Measurements from ENCODE around the gene RNF213.
"Not testable (repeated sequence)": the region's sequence is repeated elsewhere in the genome, so short reads cannot be mapped to it uniquely, and the experiment has no call there.

The RNF213 gene

GRCh38 chr17:80303824-80304223 is 43.2 kb downstream of the RNF213 start:
- TF ChIP-seq CTCF (IDR thresholded peaks at IDR 0.05; ENCODE audit: low read depth, low read length), result no peak
- no peak overlapping the region for H3K4me3 ChIP-seq (ENCODE audit: low read depth, low read length)
- in situ Hi-C loops (cut with HindIII; ENCODE audit: low sequenced_read_pairs), result no loop called here
- no peak for DNase-seq (ENCODE audit: low read depth, low spot score)

GRCh38 chr17:80307994-80308691 is 47.5 kb downstream of the RNF213 start:
- no peak for DNase-seq (ENCODE audit: low read depth, low spot score)
- no peak overlapping the region for H3K4me3 ChIP-seq (ENCODE audit: low read depth, low read length)
- in situ Hi-C loops (cut with HindIII; ENCODE audit: low sequenced_read_pairs), result no loop called here
- no peak for TF ChIP-seq CTCF (IDR thresholded peaks at IDR 0.05; ENCODE audit: low read depth, low read length)

GRCh38 chr17:80308692-80309517 is 48.3 kb downstream of the RNF213 start:
- TF ChIP-seq CTCF (IDR thresholded peaks at IDR 0.05; ENCODE audit: low read depth, low read length), result no peak
- in situ Hi-C loops (cut with HindIII; ENCODE audit: low sequenced_read_pairs), result no loop called here
- no peak for DNase-seq (ENCODE audit: low read depth, low spot score)
- H3K4me3 ChIP-seq (ENCODE audit: low read depth, low read length), result no peak overlapping the region

- no peak for DNase-seq (ENCODE audit: low read depth, low spot score)
- no peak overlapping the region for H3K4me3 ChIP-seq (ENCODE audit: low read depth, low read length)
- in situ Hi-C loops (cut with HindIII; ENCODE audit: low sequenced_read_pairs), result no loop called here
- no peak for TF ChIP-seq CTCF (IDR thresholded peaks at IDR 0.05; ENCODE audit: low read depth, low read length)
These were observed 50.7 kb downstream of the RNF213 start for GRCh38 chr17:80311216-80311827.

- no peak for TF ChIP-seq CTCF (IDR thresholded peaks at IDR 0.05; ENCODE audit: low read depth, low read length)
These were observed 52.0 kb downstream of the RNF213 start for GRCh38 chr17:80312621-80313135.

GRCh38 chr17:80313160-80313829 is 52.6 kb downstream of the RNF213 start:
- in situ Hi-C loops (cut with HindIII; ENCODE audit: low sequenced_read_pairs), result no loop called here
- H3K4me3 ChIP-seq (ENCODE audit: low read depth, low read length), result no peak overlapping the region
- no peak for DNase-seq (ENCODE audit: low read depth, low spot score)
- TF ChIP-seq CTCF (IDR thresholded peaks at IDR 0.05; ENCODE audit: low read depth, low read length), result no peak

More at GRCh38 chr17:80312621-80313135, 52.0 kb downstream of the RNF213 start:
- no peak overlapping the region for H3K4me3 ChIP-seq (ENCODE audit: low read depth, low read length)
- no peak for DNase-seq (ENCODE audit: low read depth, low spot score)
- in situ Hi-C loops (cut with HindIII; ENCODE audit: low sequenced_read_pairs), result no loop called here

- H3K4me3 ChIP-seq (ENCODE audit: low read depth, low read length); in situ Hi-C loops (cut with HindIII; ENCODE audit: low sequenced_read_pairs); DNase-seq (ENCODE audit: low read depth, low spot score): not testable (repeated sequence)
These were observed 53.3 kb downstream of the RNF213 start for GRCh38 chr17:80313946-80314345.

Data from astrocyte of the spinal cord (primary cell).